ENCODE results near the gene SUMO2. TPM values are rescaled to one million over a fixed set of nuclear protein-coding genes. Genes with fewer than 3 reads are reported as not detected.

SUMO2 gene
- total RNA-seq, 1 donor = 92.6 TPM

- Histone ChIP-seq H3K4me3 (ENCODE audit: insufficient read depth, low read length) (no peak overlapping the region), H3K79me2 (ENCODE audit: insufficient read depth, low read length) (peaks cover 10% of the 10 kb centered on the region), H3K4me2 (ENCODE audit: insufficient read depth, low read length) (no peak overlapping the region), H3K4me1 (ENCODE audit: insufficient read depth, low read length) (peaks cover 6% of the 10 kb centered on the region), H4K20me1 (ENCODE audit: insufficient read depth, low read length) (no peaks in the 10 kb centered on the region), H3K27ac (ENCODE audit: low read depth, low read length) (no peak overlapping the region), H3K36me3 (ENCODE audit: insufficient read depth, low read length) (no peaks in the 10 kb centered on the region), H2AFZ (ENCODE audit: low read length) (no peak overlapping the region), H3K27me3 (ENCODE audit: insufficient read depth, low read length) (no peaks in the 10 kb centered on the region), H3K9me3 (ENCODE audit: low read depth, low read length) (no peaks in the 10 kb centered on the region)
- TF ChIP-seq CTCF (IDR thresholded peaks at IDR 0.05; ENCODE audit: extremely low read depth, low read depth, low read length) = no peak
- DNase-seq (ENCODE audit: insufficient read length, low spot score, missing footprints) = no peak
Observed at GRCh38 chr17:75118307-75118706, 64.5 kb downstream of the SUMO2 start.

GRCh38 chr17:75116737-75117136 is 66.0 kb downstream of the SUMO2 start:
- Histone ChIP-seq H3K4me2 (ENCODE audit: insufficient read depth, low read length) (no peak overlapping the region), H4K20me1 (ENCODE audit: insufficient read depth, low read length) (no peaks in the 10 kb centered on the region), H2AFZ (ENCODE audit: low read length) (no peak overlapping the region), H3K27ac (ENCODE audit: low read depth, low read length) (no peak overlapping the region), H3K9me3 (ENCODE audit: low read depth, low read length) (no peaks in the 10 kb centered on the region), H3K4me1 (ENCODE audit: insufficient read depth, low read length) (peaks cover 6% of the 10 kb centered on the region), H3K36me3 (ENCODE audit: insufficient read depth, low read length) (no peaks in the 10 kb centered on the region), H3K27me3 (ENCODE audit: insufficient read depth, low read length) (no peaks in the 10 kb centered on the region), H3K4me3 (ENCODE audit: insufficient read depth, low read length) (no peak overlapping the region), H3K79me2 (ENCODE audit: insufficient read depth, low read length) (peaks cover 10% of the 10 kb centered on the region)
- no peak for TF ChIP-seq CTCF (IDR thresholded peaks at IDR 0.05; ENCODE audit: extremely low read depth, low read depth, low read length)
- peak; percentile 26 for DNase-seq (ENCODE audit: insufficient read length, low spot score, missing footprints)

Small RNAs within 50 kb of the gene (small RNA-seq; reads per million reads assigned to genes)
- gene RF00019 = not detected

Other genes starting within 250 kb of the SUMO2 start
- not detected in 2 replicates for gene OTOP3, start 247.1 kb downstream of the SUMO2 start, total RNA-seq
- 0.36 TPM in 1 of 2 replicates, not detected in the other for gene HID1, start 210.2 kb downstream of the SUMO2 start, total RNA-seq
- gene CDR2L, start 195.3 kb downstream of the SUMO2 start, total RNA-seq = 15.9 and 16.6 TPM in 2 replicates
- gene MRPL58, start 170.3 kb downstream of the SUMO2 start, total RNA-seq = 21.2 and 23.5 TPM in 2 replicates
- 240 and 278 TPM in 2 replicates for gene ATP5PD, start 136.0 kb downstream of the SUMO2 start, total RNA-seq
- gene KCTD2, start 135.7 kb downstream of the SUMO2 start, total RNA-seq = 19.7 and 20.3 TPM in 2 replicates
- 16.3 and 19.2 TPM in 2 replicates for gene SLC16A5, start 95.0 kb downstream of the SUMO2 start, total RNA-seq
- gene ARMC7, start 73.0 kb downstream of the SUMO2 start, total RNA-seq = 3.2 and 3.3 TPM in 2 replicates
- gene NT5C, start 51.2 kb downstream of the SUMO2 start, total RNA-seq = 48.1 and 53.9 TPM in 2 replicates
- gene JPT1, start 28.4 kb downstream of the SUMO2 start, total RNA-seq = 55.7 and 60.8 TPM in 2 replicates
- gene NUP85, start 22.7 kb upstream of the SUMO2 start, total RNA-seq = 26.4 and 26.5 TPM in 2 replicates
- gene GGA3, start 78.6 kb upstream of the SUMO2 start, total RNA-seq = 9.0 and 12.1 TPM in 2 replicates
- gene MRPS7, start 78.9 kb upstream of the SUMO2 start, total RNA-seq = 43.6 and 45.6 TPM in 2 replicates
- 8.7 and 9.4 TPM in 2 replicates for gene MIF4GD, start 88.3 kb upstream of the SUMO2 start, total RNA-seq
- gene SLC25A19, start 106.5 kb upstream of the SUMO2 start, total RNA-seq = 4.7 and 7.1 TPM in 2 replicates
- gene GRB2, start 222.7 kb upstream of the SUMO2 start, total RNA-seq = 68.8 and 69.0 TPM in 2 replicates